ENCODE results near the gene FAM210B. TPM values are rescaled to one million over a fixed set of nuclear protein-coding genes. Genes with fewer than 3 reads are reported as not detected.

Gene FAM210B
- total and polyA plus RNA-seq, 9 of the 15 experiments (the other 6 are each of a cell fraction or from before 2014, with no cell fraction given): 12.1 to 87.3 (median 47.6) TPM

DNA sequence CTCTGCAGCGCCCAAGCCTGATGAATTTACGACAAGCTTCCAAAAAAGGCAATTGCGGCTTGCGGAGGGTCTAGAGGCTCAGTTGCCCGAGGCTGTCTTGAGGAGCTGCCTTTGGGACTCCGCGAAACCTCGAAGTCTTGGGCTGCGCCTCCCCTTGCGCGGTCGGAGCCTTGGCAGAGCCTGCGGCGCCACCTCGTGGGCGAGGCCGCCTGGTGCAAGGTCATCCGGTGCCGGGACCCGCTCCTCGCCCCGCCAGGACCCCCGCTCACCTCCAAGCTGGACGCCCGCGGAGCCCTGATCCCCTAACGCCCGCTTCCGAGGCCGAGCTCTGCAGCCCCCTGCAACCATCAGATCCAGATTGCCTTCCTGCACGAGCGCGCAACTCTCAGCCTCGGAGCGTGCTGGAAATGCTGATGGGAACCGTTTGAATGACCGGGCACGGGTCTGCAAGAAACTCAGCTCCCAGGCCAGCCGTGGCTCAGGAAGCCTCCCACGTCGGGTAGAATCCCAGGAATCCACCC lies 14.9 kb upstream of the FAM210B start (continued):
- TF ChIP-seq THAP12 (CRISPR knock-in tag; IDR thresholded peaks at IDR 0.05) (0 out of 2 replicates have a peak, but pooled peaks have one; percentile 22), ATF7 (IDR thresholded peaks at IDR 0.05) (0 out of 2 replicates have a peak, but pooled peaks have one; percentile 20), MTA3 (IDR thresholded peaks at IDR 0.05; ENCODE audit: borderline replicate concordance) (peak; percentile 41; the same call in 1 of the 2 replicates), ZBTB7A (IDR thresholded peaks at IDR 0.05; ENCODE audit: borderline replicate concordance, control insufficient read depth, low read depth, low read length) (peak; percentile 88; the same call in 1 of the 2 replicates), IRF2 (CRISPR knock-in tag; IDR thresholded peaks at IDR 0.05) (no peak), CBX5 (IDR thresholded peaks at IDR 0.05; ENCODE audit: borderline replicate concordance, low read depth) (0 out of 2 replicates have a peak, but pooled peaks have one; percentile 45), CHD1 (IDR thresholded peaks at IDR 0.05; ENCODE audit: low read length) (no peak), SMC3 (conservative IDR thresholded peaks at IDR 0.05; ENCODE audit: insufficient read depth, low read depth, low read length) (peak; percentile 87), ZNF76 (CRISPR knock-in tag; IDR thresholded peaks at IDR 0.05; ENCODE audit: borderline replicate concordance) (no peak)
- TF ChIP-seq, protein P1, sequence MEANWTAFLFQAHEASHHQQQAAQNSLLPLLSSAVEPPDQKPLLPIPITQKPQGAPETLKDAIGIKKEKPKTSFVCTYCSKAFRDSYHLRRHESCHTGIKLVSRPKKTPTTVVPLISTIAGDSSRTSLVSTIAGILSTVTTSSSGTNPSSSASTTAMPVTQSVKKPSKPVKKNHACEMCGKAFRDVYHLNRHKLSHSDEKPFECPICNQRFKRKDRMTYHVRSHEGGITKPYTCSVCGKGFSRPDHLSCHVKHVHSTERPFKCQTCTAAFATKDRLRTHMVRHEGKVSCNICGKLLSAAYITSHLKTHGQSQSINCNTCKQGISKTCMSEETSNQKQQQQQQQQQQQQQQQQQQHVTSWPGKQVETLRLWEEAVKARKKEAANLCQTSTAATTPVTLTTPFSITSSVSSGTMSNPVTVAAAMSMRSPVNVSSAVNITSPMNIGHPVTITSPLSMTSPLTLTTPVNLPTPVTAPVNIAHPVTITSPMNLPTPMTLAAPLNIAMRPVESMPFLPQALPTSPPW (CRISPR knock-in tag; IDR thresholded peaks at IDR 0.05): no peak
- TF ChIP-seq, protein P2, sequence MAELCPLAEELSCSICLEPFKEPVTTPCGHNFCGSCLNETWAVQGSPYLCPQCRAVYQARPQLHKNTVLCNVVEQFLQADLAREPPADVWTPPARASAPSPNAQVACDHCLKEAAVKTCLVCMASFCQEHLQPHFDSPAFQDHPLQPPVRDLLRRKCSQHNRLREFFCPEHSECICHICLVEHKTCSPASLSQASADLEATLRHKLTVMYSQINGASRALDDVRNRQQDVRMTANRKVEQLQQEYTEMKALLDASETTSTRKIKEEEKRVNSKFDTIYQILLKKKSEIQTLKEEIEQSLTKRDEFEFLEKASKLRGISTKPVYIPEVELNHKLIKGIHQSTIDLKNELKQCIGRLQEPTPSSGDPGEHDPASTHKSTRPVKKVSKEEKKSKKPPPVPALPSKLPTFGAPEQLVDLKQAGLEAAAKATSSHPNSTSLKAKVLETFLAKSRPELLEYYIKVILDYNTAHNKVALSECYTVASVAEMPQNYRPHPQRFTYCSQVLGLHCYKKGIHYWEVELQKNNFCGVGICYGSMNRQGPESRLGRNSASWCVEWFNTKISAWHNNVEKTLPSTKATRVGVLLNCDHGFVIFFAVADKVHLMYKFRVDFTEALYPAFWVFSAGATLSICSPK (IDR thresholded peaks at IDR 0.05; ENCODE audit: borderline replicate concordance): no peak
- TF ChIP-seq, protein P3, sequence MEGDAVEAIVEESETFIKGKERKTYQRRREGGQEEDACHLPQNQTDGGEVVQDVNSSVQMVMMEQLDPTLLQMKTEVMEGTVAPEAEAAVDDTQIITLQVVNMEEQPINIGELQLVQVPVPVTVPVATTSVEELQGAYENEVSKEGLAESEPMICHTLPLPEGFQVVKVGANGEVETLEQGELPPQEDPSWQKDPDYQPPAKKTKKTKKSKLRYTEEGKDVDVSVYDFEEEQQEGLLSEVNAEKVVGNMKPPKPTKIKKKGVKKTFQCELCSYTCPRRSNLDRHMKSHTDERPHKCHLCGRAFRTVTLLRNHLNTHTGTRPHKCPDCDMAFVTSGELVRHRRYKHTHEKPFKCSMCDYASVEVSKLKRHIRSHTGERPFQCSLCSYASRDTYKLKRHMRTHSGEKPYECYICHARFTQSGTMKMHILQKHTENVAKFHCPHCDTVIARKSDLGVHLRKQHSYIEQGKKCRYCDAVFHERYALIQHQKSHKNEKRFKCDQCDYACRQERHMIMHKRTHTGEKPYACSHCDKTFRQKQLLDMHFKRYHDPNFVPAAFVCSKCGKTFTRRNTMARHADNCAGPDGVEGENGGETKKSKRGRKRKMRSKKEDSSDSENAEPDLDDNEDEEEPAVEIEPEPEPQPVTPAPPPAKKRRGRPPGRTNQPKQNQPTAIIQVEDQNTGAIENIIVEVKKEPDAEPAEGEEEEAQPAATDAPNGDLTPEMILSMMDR (IDR thresholded peaks at IDR 0.05 in 2 of 3, conservative IDR thresholded peaks at IDR 0.05 in 1 of 3; ENCODE audit: insufficient read depth in 2 of 3, low read depth in 1 of 3, low read length in 3 of 3): peak; percentile 84 to 88 (median 85)
- TF ChIP-seq, protein P4, sequence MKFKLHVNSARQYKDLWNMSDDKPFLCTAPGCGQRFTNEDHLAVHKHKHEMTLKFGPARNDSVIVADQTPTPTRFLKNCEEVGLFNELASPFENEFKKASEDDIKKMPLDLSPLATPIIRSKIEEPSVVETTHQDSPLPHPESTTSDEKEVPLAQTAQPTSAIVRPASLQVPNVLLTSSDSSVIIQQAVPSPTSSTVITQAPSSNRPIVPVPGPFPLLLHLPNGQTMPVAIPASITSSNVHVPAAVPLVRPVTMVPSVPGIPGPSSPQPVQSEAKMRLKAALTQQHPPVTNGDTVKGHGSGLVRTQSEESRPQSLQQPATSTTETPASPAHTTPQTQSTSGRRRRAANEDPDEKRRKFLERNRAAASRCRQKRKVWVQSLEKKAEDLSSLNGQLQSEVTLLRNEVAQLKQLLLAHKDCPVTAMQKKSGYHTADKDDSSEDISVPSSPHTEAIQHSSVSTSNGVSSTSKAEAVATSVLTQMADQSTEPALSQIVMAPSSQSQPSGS (CRISPR knock-in tag; IDR thresholded peaks at IDR 0.05): no peak
